GM12878 (cell line): ENCODE data around the gene COMMD3. TPM values are rescaled to one million over a fixed set of nuclear protein-coding genes. Genes with fewer than 3 reads are reported as not detected.

ENCODE experiments used
- ATAC-seq: fragments of 200-7000 bp; cut with Tn5 transposase; 3 replicates; pipeline ENCODE4 v1.9.1; 2020; ENCODE audit warnings: mild to moderate bottlenecking, moderate library complexity
- BruUV-seq: library from RNA; stranded (reverse); fragments of 400-500 nt; replicated peaks from 2 replicates; lab custom pipeline; 2021; lab: Mats Ljungman, UMichigan
- CTCF ChIA-PET: fragments of 300-600 bp; sonication (Branson Sonifier 250); formaldehyde crosslinking; extraction: SDS; loops from one replicate; lab custom pipeline; 2021; ENCODE audit warnings: inconsistent platforms; lab: Yijun Ruan, JAX
- POLR2A ChIA-PET: fragments of 350-600 bp; formaldehyde crosslinking; extraction: SDS; loops from one replicate; lab custom pipeline; 2021; ENCODE audit warnings: inconsistent platforms; lab: Charles Lee
- RAD21 ChIA-PET: fragments of 300-600 bp; sonication (Branson Sonifier 250); formaldehyde crosslinking; loops from one replicate; lab custom pipeline; 2023; ENCODE audit warnings: antibody characterized with exemption; ENCODE audit not compliant: unreplicated experiment; lab: Charles Lee
- SMC1A ChIA-PET: fragments of 300-600 bp; sonication (Branson Sonifier 250); formaldehyde crosslinking; loops from one replicate; lab custom pipeline; 2023; ENCODE audit not compliant: unreplicated experiment, uncharacterized antibody; lab: Charles Lee
- DNase-seq: peaks from one replicate; pipeline ENCODE4 v3.0.0-alpha.2; 2011; ENCODE audit warnings: low read depth, low spot score
- FAIRE-seq: peaks from 3 replicates; lab custom pipeline; 2011; peaks lifted over from hg19 to GRCh38; lab: Jason Lieb, UNC
- H2AFZ ChIP-seq: 2 replicates; pipeline ENCODE4 v1.6.0; 2011; ENCODE audit warnings: low read depth, low read length, control low read depth; ENCODE audit not compliant: control insufficient read depth
- H3K27ac ChIP-seq: 2 replicates; pipeline ENCODE4 v1.5.1; 2011; ENCODE audit warnings: control low read depth; ENCODE audit not compliant: control insufficient read depth, insufficient read depth
- H3K27me3 ChIP-seq, 2 experiments: replicated peaks in 1 of 2; 2 replicates each; pipeline versions ENCODE4 v1.6.0 to v1.6.1; 2011; ENCODE audit warnings: low read length in 1 of 2; ENCODE audit not compliant: control insufficient read depth in 2 of 2, insufficient read depth in 2 of 2
- H3K36me3 ChIP-seq, 2 experiments: 2 replicates each; pipeline ENCODE4 v1.5.1; 2011; ENCODE audit warnings: low read length in 1 of 2; ENCODE audit not compliant: control insufficient read depth in 2 of 2, insufficient read depth in 2 of 2
- H3K4me1 ChIP-seq: 2 replicates; pipeline ENCODE4 v1.6.1; 2011; ENCODE audit warnings: mild to moderate bottlenecking, low read length, moderate library complexity, mixed read lengths; ENCODE audit not compliant: control insufficient read depth, insufficient read depth
- H3K4me2 ChIP-seq: 2 replicates; pipeline ENCODE4 v1.6.0; 2011; ENCODE audit warnings: control low read depth; ENCODE audit not compliant: control insufficient read depth, insufficient read depth
- H3K4me3 ChIP-seq: fragments of 200-600 bp; sonication (generic); 2 replicates; pipeline ENCODE4 v1.5.1; 2016
- H3K79me2 ChIP-seq: 2 replicates; pipeline ENCODE4 v1.6.0; 2011; ENCODE audit warnings: low read length; ENCODE audit not compliant: control insufficient read depth, insufficient read depth
- H3K9ac ChIP-seq: 2 replicates; pipeline ENCODE4 v1.8.0; 2011; ENCODE audit warnings: low read length, control low read depth, mixed read lengths; ENCODE audit not compliant: control insufficient read depth, insufficient read depth
- H3K9me3 ChIP-seq: replicated peaks from 3 replicates; pipeline ENCODE4 v1.5.1; 2011; ENCODE audit warnings: mild to moderate bottlenecking, low read length; ENCODE audit not compliant: control insufficient read depth, insufficient read depth
- H4K20me1 ChIP-seq: 2 replicates; pipeline ENCODE4 v1.6.0; 2011; ENCODE audit not compliant: control insufficient read depth, insufficient read depth
- ATF7 ChIP-seq: fragments of 450-650 bp; IDR thresholded peaks from 2 replicates; pipeline ENCODE4 v1.6.1; 2016; ENCODE audit warnings: low read depth, mild to moderate bottlenecking
- CHD2 ChIP-seq: IDR thresholded peaks from 2 replicates; pipeline ENCODE4 v1.6.1; 2011; ENCODE audit warnings: low read depth, low read length, improper control_type of control experiment, borderline replicate concordance
- CREB1 ChIP-seq: IDR thresholded peaks from 2 replicates; pipeline ENCODE4 v1.6.1; 2012; ENCODE audit warnings: low read depth, mild to moderate bottlenecking, inconsistent platforms
- CREM ChIP-seq: IDR thresholded peaks from 2 replicates; pipeline ENCODE4 v1.6.1; 2014; ENCODE audit warnings: antibody characterized with exemption, low read depth
- CUX1 ChIP-seq: IDR thresholded peaks from 2 replicates; pipeline ENCODE4 v1.6.1; 2012; ENCODE audit warnings: improper control_type of control experiment, low read depth, low read length; ENCODE audit not compliant: insufficient replicate concordance
- EGR1 ChIP-seq, 2 experiments: IDR thresholded peaks; 1 replicate in 1 of 2; 2 replicates in 1 of 2; pipeline ENCODE4 v1.6.1; 2011 to 2012; ENCODE audit warnings: low read depth in 2 of 2, low read length in 2 of 2, borderline replicate concordance in 1 of 2, mild to moderate bottlenecking in 1 of 2, moderate library complexity in 1 of 2
- FOS ChIP-seq: IDR thresholded peaks from 3 replicates; pipeline ENCODE4 v1.6.1; 2011; ENCODE audit warnings: borderline replicate concordance; ENCODE audit not compliant: insufficient read length; ENCODE audit errors: extremely low read depth
- IKZF2 ChIP-seq, 2 experiments: fragments of 450-650 bp; IDR thresholded peaks; 2 replicates each; pipeline ENCODE4 v1.6.1; 2017; ENCODE audit warnings: mild to moderate bottlenecking in 2 of 2, moderate library complexity in 2 of 2
- JUNB ChIP-seq: IDR thresholded peaks from 2 replicates; pipeline ENCODE4 v1.6.1; 2016; ENCODE audit warnings: antibody characterized with exemption, mild to moderate bottlenecking
- RELB ChIP-seq: fragments of 450-650 bp; IDR thresholded peaks from 2 replicates; pipeline ENCODE4 v1.6.1; 2017; ENCODE audit warnings: low read depth, mild to moderate bottlenecking, moderate library complexity
- RUNX3 ChIP-seq: IDR thresholded peaks from 2 replicates; pipeline ENCODE4 v1.6.1; 2012; ENCODE audit warnings: low read length, inconsistent platforms
- SRF ChIP-seq, 2 experiments: IDR thresholded peaks; 2 replicates each; pipeline ENCODE4 v1.6.1; 2011; ENCODE audit warnings: low read depth in 2 of 2, low read length in 2 of 2, mild to moderate bottlenecking in 1 of 2, moderate library complexity in 1 of 2
- YY1 ChIP-seq: IDR thresholded peaks from 2 replicates; pipeline ENCODE4 v1.6.1; 2011; ENCODE audit warnings: low read depth, mild to moderate bottlenecking, low read length
- ZBED1 ChIP-seq: IDR thresholded peaks from 2 replicates; pipeline ENCODE4 v1.6.1; 2016; ENCODE audit warnings: borderline replicate concordance
- WGBS: methylation state at CpG from one replicate; pipeline ENCODE4 v1.1.6; 2016; ENCODE audit warnings: low lambda C conversion rate; ENCODE audit not compliant: insufficient replicate concordance, insufficient coverage; ENCODE audit errors: missing lambda C conversion rate; 5-methylcytosine and 5-hydroxymethylcytosine counted together
- in situ Hi-C: fragments of 300-500 bp; cut with MboI; formaldehyde crosslinking; loops from 9 replicates; pipeline ENCODE4 v1.14.3; 2018; ENCODE audit warnings: mixed read lengths
- intact Hi-C: fragments of 100-400 bp; cut with micrococcal nuclease; formaldehyde crosslinking; loops from one replicate; pipeline ENCODE4 v1.14.2; 2022; ENCODE audit not compliant: unreplicated experiment
- polyA plus RNA-seq, 11 experiments: library from polyadenylated mRNA; depleted of rRNA in 4 of 11; unstranded in 6 of 11; stranded (reverse) in 5 of 11; fragments of >200 nt; fragmentation: Nextera tagmentation in 4 of 11; fragmentation: Illumina TruSeq in 1 of 11; extraction: Ambion mirVana in 4 of 11; extraction: Trizol in 1 of 11; gene quantifications; 1 replicate in 1 of 11; 2 replicates in 10 of 11; pipeline versions ENCODE4 v1.2.1 to v1.2.3, GENCODE V29; 2011 to 2016; ENCODE audit warnings: inconsistent platforms in 2 of 11, missing spikeins in 2 of 11, low read depth in 1 of 11
- total RNA-seq, 4 experiments: library from RNA; depleted of rRNA in 3 of 4; stranded (reverse); fragments of >200 nt in 3 of 4; fragmentation: Illumina TruSeq in 1 of 4; extraction: Trizol in 1 of 4; gene quantifications; 2 replicates each; pipeline versions ENCODE4 v1.2.1 to v1.2.3, GENCODE V29; 2013 to 2021

The COMMD3 gene
- total and polyA plus RNA-seq, 10 of the 15 experiments (the other 5 are each of a cell fraction or from before 2014, with no cell fraction given) = 64.5 to 248 (median 84.4) TPM

- no peaks in the 10 kb centered on the region for H4K20me1 ChIP-seq
- no peak for TF ChIP-seq YY1
- TF ChIP-seq SRF (IDR thresholded peaks at IDR 0.05; ENCODE audit: low read depth in 2 of 2, low read length in 2 of 2) = no peak
- no peak for TF ChIP-seq CUX1
- TF ChIP-seq RUNX3 = peak; percentile 54
- peak; percentile 31 for TF ChIP-seq JUNB
- no peak for TF ChIP-seq RELB
- TF ChIP-seq IKZF2 (IDR thresholded peaks at IDR 0.05) = peak in 1 of 2 experiments; percentile 8; a peak in 1 of 4 replicates
- TF ChIP-seq FOS = no peak
- TF ChIP-seq CREM = peak; percentile 85
- TF ChIP-seq EGR1 (IDR thresholded peaks at IDR 0.05; ENCODE audit: borderline replicate concordance in 1 of 2, low read depth in 2 of 2, low read length in 2 of 2) = no peak
- no peak for TF ChIP-seq CHD2
- peak; percentile 89 for TF ChIP-seq CREB1
- TF ChIP-seq ATF7 = no peak
- peak; percentile 66; the same call in 1 of the 2 replicates for TF ChIP-seq ZBED1
- H3K4me3 ChIP-seq = no peak overlapping the region
- intact Hi-C loops = no loop called here
- ChIA-PET CTCF (no interaction called here), RAD21 (interaction anchor here (1.3 to 1.4 kb wide), 2 partner anchors 9 to 53 kb away, joined by 3 to 4 read pairs; partner anchors contain the start of gene COMMD3), POLR2A (interaction anchor here (0.6 to 1.8 kb wide), 3 partner anchors 9 to 140 kb away, joined by 3 to 6 read pairs (median 4); no protein-coding TSS in a partner anchor), SMC1A (interaction anchor here (0.9 to 2.0 kb wide), 4 partner anchors 10 to 53 kb away, joined by 3 to 9 read pairs (median 6); partner anchors contain the start of gene COMMD3)
- DNase-seq (no peak), FAIRE-seq (no peak), ATAC-seq (peak; percentile 76)
- no peaks in the 10 kb centered on the region for H3K36me3 ChIP-seq
- no TSS peak for BruUV-seq
- H3K27me3 ChIP-seq = no peaks in the 10 kb centered on the region
- no peak overlapping the region for H3K27ac ChIP-seq
- H3K4me1 ChIP-seq = peaks cover 19% of the 10 kb centered on the region
- H2AFZ ChIP-seq = peak overlapping the region; percentile 71
- 0 out of 2 replicates have a peak overlapping the region, but pooled peaks have one; percentile 4 for H3K4me2 ChIP-seq
- no peaks in the 10 kb centered on the region for H3K79me2 ChIP-seq
- in situ Hi-C loops = no loop called here
- no peak overlapping the region for H3K9ac ChIP-seq
- no peaks in the 10 kb centered on the region for H3K9me3 ChIP-seq
- WGBS = 45% methylated on average over 5 of the region's 5 CpGs
These were observed 53.4 kb downstream of the COMMD3 start for GRCh38 chr10:22369434-22370072.
